Endothelial cell of umbilical vein (primary cell): ENCODE results near the gene MICAL3. TPM values are rescaled to one million over a fixed set of nuclear protein-coding genes. Genes with fewer than 3 reads are reported as not detected.
"Not testable (repeated sequence)": the region's sequence is repeated elsewhere in the genome, so short reads cannot be mapped to it uniquely, and the experiment has no call there.

Source experiments
- BruUV-seq: library from RNA; stranded (reverse); fragments of 400-500 nt; replicated peaks from 2 replicates; lab custom pipeline; 2021; lab: Mats Ljungman, UMichigan
- CTCF ChIA-PET: fragments of 300-600, 350-600 bp; sonication (Branson Sonifier 250); formaldehyde crosslinking; loops from one replicate; lab custom pipeline; 2021; ENCODE audit warnings: antibody characterized with exemption, inconsistent platforms; lab: Charles Lee
- POLR2A ChIA-PET: fragments of 300-600, 350-600 bp; sonication (Branson Sonifier 250); formaldehyde crosslinking; loops from one replicate; lab custom pipeline; 2021; ENCODE audit warnings: antibody characterized with exemption, inconsistent platforms; lab: Charles Lee
- DNase-seq: peaks from one replicate; pipeline ENCODE4 v3.0.0-alpha.2; 2011; ENCODE audit warnings: low read depth, low spot score
- FAIRE-seq: peaks from 2 replicates; lab custom pipeline; 2011; peaks lifted over from hg19 to GRCh38; lab: Jason Lieb, UNC
- H2AFZ ChIP-seq: 2 replicates; pipeline ENCODE4 v1.6.0; 2012; ENCODE audit warnings: low read depth, low read length, control low read depth, inconsistent platforms
- H3K27ac ChIP-seq: 2 replicates; pipeline ENCODE4 v1.5.1; 2011; ENCODE audit warnings: low read depth, mild to moderate bottlenecking, control low read depth, low read length, moderate library complexity; ENCODE audit not compliant: insufficient read depth
- H3K27me3 ChIP-seq, 2 experiments: 2 replicates each; pipeline versions ENCODE4 v1.6.0 to v1.6.1; 2011; ENCODE audit warnings: low read length in 2 of 2, mixed read lengths in 1 of 2; ENCODE audit not compliant: control insufficient read depth in 2 of 2, insufficient read depth in 2 of 2
- H3K36me3 ChIP-seq, 2 experiments: 2 replicates in 1 of 2; 3 replicates in 1 of 2; pipeline ENCODE4 v1.5.1; 2011; ENCODE audit warnings: low read length in 2 of 2, mild to moderate bottlenecking in 1 of 2, moderate library complexity in 1 of 2; ENCODE audit not compliant: control insufficient read depth in 2 of 2, insufficient read depth in 2 of 2; ENCODE audit errors: extremely low read depth in 1 of 2
- H3K4me1 ChIP-seq: 3 replicates; pipeline ENCODE4 v1.5.1; 2011; ENCODE audit warnings: mild to moderate bottlenecking, low read length; ENCODE audit not compliant: control insufficient read depth, insufficient read depth; ENCODE audit errors: extremely low read depth
- H3K4me2 ChIP-seq: 2 replicates; pipeline ENCODE4 v1.6.1; 2011; ENCODE audit warnings: low read length, control low read depth, mixed read lengths; ENCODE audit not compliant: insufficient read depth
- H3K4me3 ChIP-seq, 3 experiments: fragments of 200-600 bp in 1 of 3; sonication (generic), shearing (Covaris generic) in 1 of 3; replicated peaks in 1 of 3; 2 replicates each; pipeline ENCODE4 v1.5.1; 2011 to 2016; ENCODE audit warnings: control low read depth in 3 of 3, low read length in 3 of 3, mild to moderate bottlenecking in 2 of 3, inconsistent platforms in 1 of 3, low read depth in 1 of 3, moderate library complexity in 1 of 3; ENCODE audit not compliant: insufficient read depth in 1 of 3
- H3K79me2 ChIP-seq: 2 replicates; pipeline ENCODE4 v1.6.0; 2012; ENCODE audit warnings: low read length, inconsistent platforms; ENCODE audit not compliant: control insufficient read depth, insufficient read depth
- H3K9ac ChIP-seq: replicated peaks from 2 replicates; pipeline ENCODE3; 2011; ENCODE audit warnings: low read length, control low read depth; ENCODE audit not compliant: insufficient read depth; ENCODE audit errors: extremely low read depth
- H3K9me1 ChIP-seq: replicated peaks from 3 replicates; pipeline ENCODE4 v1.6.0; 2011; ENCODE audit warnings: mild to moderate bottlenecking, low read length; ENCODE audit not compliant: control insufficient read depth, insufficient read depth; ENCODE audit errors: extremely low read depth
- H3K9me3 ChIP-seq: replicated peaks from 2 replicates; pipeline ENCODE4 v1.5.1; 2012; ENCODE audit warnings: low read length, inconsistent platforms; ENCODE audit not compliant: control insufficient read depth, insufficient read depth
- H4K20me1 ChIP-seq: replicated peaks from 2 replicates; pipeline ENCODE3; 2011; ENCODE audit warnings: mild to moderate bottlenecking, low read length; ENCODE audit not compliant: control insufficient read depth, insufficient read depth; ENCODE audit errors: extremely low read depth
- CTCF ChIP-seq, 2 donors: IDR thresholded peaks; 1 replicate in 1 of 2; 2 replicates in 1 of 2; pipeline ENCODE4 v1.5.1; 2011; ENCODE audit warnings: low read length in 2 of 2, mild to moderate bottlenecking in 2 of 2, moderate library complexity in 2 of 2, control low read depth in 1 of 2, inconsistent platforms in 1 of 2, low read depth in 1 of 2; ENCODE audit not compliant: insufficient read depth in 1 of 2; ENCODE audit errors: extremely low read depth in 1 of 2
- EZH2 ChIP-seq: IDR thresholded peaks from 2 replicates; pipeline ENCODE4 v1.6.1; 2012; ENCODE audit warnings: borderline replicate concordance, low read depth, mild to moderate bottlenecking, moderate library complexity, low read length, inconsistent platforms; ENCODE audit not compliant: severe bottlenecking
- FOS ChIP-seq: IDR thresholded peaks from 2 replicates; pipeline ENCODE4 v1.6.1; 2011; ENCODE audit warnings: mild to moderate bottlenecking, low read length, moderate library complexity, borderline replicate concordance; ENCODE audit not compliant: insufficient read depth
- GATA2 ChIP-seq: IDR thresholded peaks from 2 replicates; pipeline ENCODE4 v1.7.0; 2011; ENCODE audit warnings: low read depth, mild to moderate bottlenecking, moderate library complexity, mixed read lengths, low read length; ENCODE audit not compliant: insufficient read length, insufficient read depth
- JUN ChIP-seq: IDR thresholded peaks from 2 replicates; pipeline ENCODE4 v1.6.1; 2011; ENCODE audit warnings: borderline replicate concordance, low read depth; ENCODE audit not compliant: insufficient read length, insufficient read depth
- MAX ChIP-seq: IDR thresholded peaks from 2 replicates; pipeline ENCODE4 v1.6.1; 2011; ENCODE audit not compliant: insufficient read depth, insufficient read length
- MYC ChIP-seq: IDR thresholded peaks from one replicate; pipeline ENCODE4 v1.6.1; 2011; ENCODE audit warnings: mild to moderate bottlenecking, low read depth, low read length
- POLR2A ChIP-seq: IDR thresholded peaks from 2 replicates; pipeline ENCODE4 v1.6.1; 2012; ENCODE audit warnings: low read depth, mild to moderate bottlenecking, control low read depth, low read length
- POLR2AphosphoS5 ChIP-seq: IDR thresholded peaks from 2 replicates; pipeline ENCODE4 v1.6.1; 2012; ENCODE audit warnings: low read depth, mild to moderate bottlenecking, control low read depth, low read length, moderate library complexity; ENCODE audit not compliant: insufficient read depth
- dilution Hi-C: fragments of 300-500 bp; cut with MboI; formaldehyde crosslinking; loops from one replicate; pipeline ENCODE4 v1.15.0; 2019; ENCODE audit warnings: low sequenced_read_pairs; ENCODE audit not compliant: extremely low pct_ligation_motif_present
- intact Hi-C: fragments of 100-400 bp; cut with micrococcal nuclease; formaldehyde crosslinking; loops from one replicate; pipeline ENCODE4 v1.10.0; 2022
- polyA plus RNA-seq, 4 experiments: library from polyadenylated mRNA; depleted of rRNA in 3 of 4; stranded (reverse) in 3 of 4; unstranded in 1 of 4; fragments of >200 nt; gene quantifications; 2 replicates each; pipeline versions ENCODE4 v1.2.1 to v1.2.3, GENCODE V29; 2011 to 2012; ENCODE audit warnings: missing spikeins in 1 of 4
- total RNA-seq: library from RNA; stranded (reverse); gene quantifications from 2 replicates; pipeline ENCODE4 v1.2.3, GENCODE V29; 2021

Gene MICAL3
- total and polyA plus RNA-seq, 2 donors (not counting 3 experiments of a cell fraction or from before 2014, with no cell fraction given), result 14.5 to 63.7 TPM

GRCh38 chr22:18064636-18065035, 40.3 kb upstream of the MICAL3 start:
- Histone ChIP-seq H3K4me1 (no peaks in the 10 kb centered on the region), H4K20me1 (no peaks in the 10 kb centered on the region), H2AFZ (no peak overlapping the region), H3K9me3 (no peaks in the 10 kb centered on the region), H3K9me1 (no peaks in the 10 kb centered on the region), H3K27me3 (peaks cover 17 to 24% of the 10 kb centered on the region in 2 experiments), H3K79me2 (no peaks in the 10 kb centered on the region), H3K27ac (no peak overlapping the region), H3K36me3 (no peaks in the 10 kb centered on the region), H3K4me2 (no peak overlapping the region), H3K9ac (no peak overlapping the region), H3K4me3 (no peak overlapping the region)
- DNase-seq (no peak), FAIRE-seq (no peak)
- dilution Hi-C loops, result no loop called here
- intact Hi-C loops, result no loop called here
- POLR2A ChIA-PET, result no interaction called here
- no peak for TF ChIP-seq CTCF (IDR thresholded peaks at IDR 0.05; ENCODE audit: extremely low read depth in 1 of 2, insufficient read depth in 1 of 2, low read depth in 1 of 2, low read length in 2 of 2)
- TF ChIP-seq POLR2A, result no peak
- no peak for TF ChIP-seq GATA2
- no peak for TF ChIP-seq POLR2AphosphoS5
- no peak for TF ChIP-seq EZH2
- no peak for TF ChIP-seq MYC
- TF ChIP-seq FOS, result no peak
- TF ChIP-seq JUN, result no peak
- no peak for TF ChIP-seq MAX
- CTCF ChIA-PET, result interaction anchor here (0.6 to 2.1 kb wide), 4 partner anchors 11 to 234 kb away, joined by 3 to 13 read pairs (median 6); no protein-coding TSS in a partner anchor
- BruUV-seq, result no TSS peak

GRCh38 chr22:18063715-18064114, 39.4 kb upstream of the MICAL3 start:
- intact Hi-C loops, result not testable (repeated sequence)
- CTCF ChIA-PET, result interaction anchor here (2.3 to 2.9 kb wide), 2 partner anchors 8 to 12 kb away, joined by 8 to 19 read pairs; no protein-coding TSS in a partner anchor

More at GRCh38 chr22:18063715-18064114, 39.4 kb upstream of the MICAL3 start:
- H3K9me3 ChIP-seq, H3K79me2 ChIP-seq, POLR2A ChIA-PET, H3K4me2 ChIP-seq, BruUV-seq, H3K9me1 ChIP-seq, H3K4me1 ChIP-seq, DNase-seq, FAIRE-seq, H2AFZ ChIP-seq, H4K20me1 ChIP-seq, H3K4me3 ChIP-seq, H3K36me3 ChIP-seq, dilution Hi-C loops, H3K27ac ChIP-seq, H3K9ac ChIP-seq: not testable (repeated sequence)
- peaks cover 15 to 18% of the 10 kb centered on the region in 2 experiments for H3K27me3 ChIP-seq
